ENCODE results near the gene DVL1. TPM values are rescaled to one million over a fixed set of nuclear protein-coding genes. Genes with fewer than 3 reads are reported as not detected.

The DVL1 gene
- total RNA-seq: 85.9 and 151 TPM in 2 replicates

GRCh38 chr1:1349256-1350012 is at the start of gene DVL1:
Gene DVL1, minus strand, starts transcription at chr1:1349418. Its CDS starts 353 bp downstream, at chr1:1349065.

GRCh38 chr1:1374929-1375662 is 25.9 kb upstream of the DVL1 start, which contains the start of gene AURKAIP1:
Gene AURKAIP1, minus strand, starts transcription at chr1:1375207. Its CDS starts 451 bp downstream, at chr1:1374756.

GRCh38 chr1:1358433-1359271 is 9.4 kb upstream of the DVL1 start, which contains the start of gene MXRA8:
Gene MXRA8, minus strand, starts transcription at chr1:1358555. Its CDS starts 51 bp downstream, at chr1:1358504.

GRCh38 chr1:1331068-1331965 is 17.9 kb downstream of the DVL1 start, which contains the start of gene TAS1R3:
Gene TAS1R3, plus strand, starts transcription at chr1:1331280. Its CDS starts 66 bp downstream, at chr1:1331346.

GRCh38 chr1:1324524-1325287 is 24.5 kb downstream of the DVL1 start, which contains the start of the genes CPTP and INTS11:
Gene CPTP, plus strand, starts transcription at chr1:1324802. Its CDS starts 2,109 bp downstream, at chr1:1326911.
Gene INTS11, minus strand, starts transcription at chr1:1324660. Its CDS starts 52 bp downstream, at chr1:1324608.

GRCh38 chr1:1307923-1308755 is 41.1 kb downstream of the DVL1 start, which contains the start of the genes ACAP3 and PUSL1:
Gene ACAP3, minus strand, starts transcription at chr1:1307930. Its CDS starts 115 bp downstream, at chr1:1307815.
Gene PUSL1, plus strand, starts transcription at chr1:1308597. Its CDS starts 47 bp downstream, at chr1:1308644.

Other genes with a start within 250 kb of the DVL1 start
- 4.6 and 6.6 TPM in 2 replicates for gene C1orf159, start 233.3 kb downstream of the DVL1 start, total RNA-seq
- not detected in 2 replicates for gene TTLL10, start 175.5 kb downstream of the DVL1 start, total RNA-seq
- gene TNFRSF18, start 142.8 kb downstream of the DVL1 start, total RNA-seq: not detected in 2 replicates
- 0.17 TPM in 1 of 2 replicates, not detected in the other for gene TNFRSF4, start 135.3 kb downstream of the DVL1 start, total RNA-seq
- gene SDF4, start 117.4 kb downstream of the DVL1 start, total RNA-seq: 214 and 261 TPM in 2 replicates
- 28.5 and 35.7 TPM in 2 replicates for gene B3GALT6, start 117.2 kb downstream of the DVL1 start, total RNA-seq
- gene C1QTNF12, start 102.7 kb downstream of the DVL1 start, total RNA-seq: 0.91 and 2.2 TPM in 2 replicates
- gene UBE2J2, start 75.6 kb downstream of the DVL1 start, total RNA-seq: 37.5 and 37.7 TPM in 2 replicates
- 1.2 and 2.0 TPM in 2 replicates for gene SCNN1D, start 69.0 kb downstream of the DVL1 start, total RNA-seq
- 37.3 and 39.8 TPM in 2 replicates for gene ACAP3, start 41.5 kb downstream of the DVL1 start, total RNA-seq
- 13.4 and 15.7 TPM in 2 replicates for gene PUSL1, start 40.8 kb downstream of the DVL1 start, total RNA-seq
- gene INTS11, start 24.8 kb downstream of the DVL1 start, total RNA-seq: 50.6 and 66.8 TPM in 2 replicates
- gene CPTP, start 24.6 kb downstream of the DVL1 start, total RNA-seq: 14.2 and 14.7 TPM in 2 replicates
- 0.23 and 0.26 TPM in 2 replicates for gene TAS1R3, start 18.1 kb downstream of the DVL1 start, total RNA-seq
- 247 and 264 TPM in 2 replicates for gene MXRA8, start 9.1 kb upstream of the DVL1 start, total RNA-seq
- 55.5 and 57.1 TPM in 2 replicates for gene AURKAIP1, start 25.8 kb upstream of the DVL1 start, total RNA-seq
- gene CCNL2, start 49.9 kb upstream of the DVL1 start, total RNA-seq: 125 and 214 TPM in 2 replicates
- 66.3 and 70.6 TPM in 2 replicates for gene MRPL20, start 57.9 kb upstream of the DVL1 start, total RNA-seq
- 0.17 and 0.39 TPM in 2 replicates for gene ANKRD65, start 71.9 kb upstream of the DVL1 start, total RNA-seq
- gene VWA1, start 86.3 kb upstream of the DVL1 start, total RNA-seq: 8.8 and 9.8 TPM in 2 replicates
- gene ATAD3C, start 100.3 kb upstream of the DVL1 start, total RNA-seq: 0.40 TPM in 1 of 2 replicates, not detected in the other
- gene ATAD3B, start 122.3 kb upstream of the DVL1 start, total RNA-seq: 5.7 and 21.3 TPM in 2 replicates
- gene ATAD3A, start 162.7 kb upstream of the DVL1 start, total RNA-seq: 21.6 and 36.7 TPM in 2 replicates
- 4.0 and 4.6 TPM in 2 replicates for gene TMEM240, start 191.2 kb upstream of the DVL1 start, total RNA-seq
- gene SSU72, start 225.4 kb upstream of the DVL1 start, total RNA-seq: 65.1 and 76.9 TPM in 2 replicates

Data from smooth muscle cell of the pulmonary artery (primary cell).